Type B pancreatic cell (in vitro differentiated cells): Measurements from ENCODE around the gene SCAMP1. TPM values are rescaled to one million over a fixed set of nuclear protein-coding genes. Genes with fewer than 3 reads are reported as not detected.
"Not testable (repeated sequence)": the region's sequence is repeated elsewhere in the genome, so short reads cannot be mapped to it uniquely, and the experiment has no call there.

ENCODE experiments used
- DNase-seq: peaks from one replicate; pipeline ENCODE4 v3.0.0; 2021; ENCODE audit warnings: mixed read lengths; ENCODE audit not compliant: unreplicated experiment; ENCODE audit errors: extremely low spot score
- H3K27ac Mint-ChIP-seq: 2 replicates; pipeline ENCODE4 v1.8.0; 2021; ENCODE audit warnings: mild to moderate bottlenecking, mixed read lengths
- H3K27me3 Mint-ChIP-seq: 2 replicates; pipeline ENCODE4 v1.8.0; 2021; ENCODE audit warnings: mixed read lengths
- H3K36me3 Mint-ChIP-seq: 2 replicates; pipeline ENCODE4 v1.8.0; 2021; ENCODE audit warnings: mixed read lengths
- H3K4me1 Mint-ChIP-seq: one replicate; pipeline ENCODE4 v1.8.0; 2021; ENCODE audit warnings: mixed read lengths; ENCODE audit not compliant: unreplicated experiment
- H3K4me3 Mint-ChIP-seq: 2 replicates; pipeline ENCODE4 v1.8.0; 2021; ENCODE audit warnings: mild to moderate bottlenecking, mixed read lengths
- H3K9me3 Mint-ChIP-seq: 2 replicates; pipeline ENCODE4 v1.8.0; 2021; ENCODE audit warnings: mixed read lengths
- CTCF ChIP-seq: fragments of 200-600 bp; sonication (generic); conservative IDR thresholded peaks from 2 replicates; pipeline ENCODE4 v1.5.0; 2021; ENCODE audit warnings: antibody characterized with exemption, mild to moderate bottlenecking
- total RNA-seq: library from RNA; stranded (reverse); gene quantifications from 2 replicates; pipeline ENCODE4 v1.2.1, GENCODE V29; 2021; ENCODE audit warnings: low replicate concordance

Gene SCAMP1
- total RNA-seq, 1 donor from 2014 or later = 50.8 TPM

DNA sequence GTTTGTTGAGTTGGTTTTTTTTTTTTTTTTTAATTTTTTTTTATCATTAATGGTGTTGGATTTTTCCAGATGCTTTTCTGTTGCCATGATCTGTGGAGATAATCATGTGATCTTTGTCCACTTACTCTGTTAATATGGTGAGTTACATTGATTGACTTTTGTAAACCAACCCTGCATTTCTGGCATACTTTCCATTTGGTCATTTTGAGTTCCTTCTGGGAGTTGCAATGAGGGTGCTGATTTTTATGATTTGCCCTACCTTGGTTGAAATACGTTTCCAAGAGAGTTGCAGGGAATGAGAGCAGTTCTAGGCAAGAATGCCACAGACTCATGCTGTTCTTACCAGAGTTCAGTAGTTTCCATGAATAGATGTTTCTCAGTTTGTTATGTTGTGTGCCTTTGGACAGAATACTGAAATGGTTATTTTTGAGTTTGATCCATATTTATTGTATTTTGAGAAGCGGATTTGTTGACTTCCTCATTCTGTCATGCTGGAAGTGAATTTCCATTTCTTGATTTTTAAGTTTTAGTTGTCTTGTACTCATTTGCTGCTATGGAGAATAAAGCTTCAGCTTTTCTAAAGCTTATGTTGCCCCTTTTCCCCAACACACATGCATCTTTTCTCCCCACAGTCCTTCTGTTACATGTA, 69.0 kb downstream of the SCAMP1 start:
- no peak for TF ChIP-seq CTCF
- no peak overlapping the region for H3K4me3 Mint-ChIP-seq
- H3K27ac Mint-ChIP-seq = no peak overlapping the region
- peaks cover 18% of the 10 kb centered on the region for H3K9me3 Mint-ChIP-seq
- peaks cover 5% of the 10 kb centered on the region for H3K4me1 Mint-ChIP-seq
- H3K36me3 Mint-ChIP-seq = peaks cover 55% of the 10 kb centered on the region
- no peaks in the 10 kb centered on the region for H3K27me3 Mint-ChIP-seq
- no peak for DNase-seq

DNA sequence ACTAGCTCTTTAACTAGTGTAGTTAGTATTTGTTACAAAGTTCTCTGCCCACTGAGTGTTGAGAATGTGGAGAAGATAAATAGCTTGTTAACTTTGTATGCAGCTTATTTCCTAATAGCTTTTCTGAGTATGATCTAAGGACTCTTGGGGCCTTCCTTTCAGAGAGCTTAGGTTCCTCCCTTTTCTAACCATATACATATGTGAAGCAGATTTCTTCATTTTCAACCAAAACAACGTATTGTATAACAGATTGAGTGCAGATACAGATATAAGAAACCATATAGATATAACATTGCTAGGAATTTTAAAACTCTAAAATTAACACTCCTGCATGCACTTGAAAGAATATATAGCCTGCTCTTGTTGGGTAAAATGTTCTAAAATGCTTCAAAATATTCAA, 70.4 kb downstream of the SCAMP1 start:
- Mint-ChIP-seq H3K27ac (no peak overlapping the region), H3K36me3 (peaks cover 54% of the 10 kb centered on the region), H3K4me1 (peaks cover 5% of the 10 kb centered on the region), H3K9me3 (peaks cover 17% of the 10 kb centered on the region), H3K27me3 (no peaks in the 10 kb centered on the region), H3K4me3 (no peak overlapping the region)
- TF ChIP-seq CTCF = no peak
- DNase-seq = no peak

DNA sequence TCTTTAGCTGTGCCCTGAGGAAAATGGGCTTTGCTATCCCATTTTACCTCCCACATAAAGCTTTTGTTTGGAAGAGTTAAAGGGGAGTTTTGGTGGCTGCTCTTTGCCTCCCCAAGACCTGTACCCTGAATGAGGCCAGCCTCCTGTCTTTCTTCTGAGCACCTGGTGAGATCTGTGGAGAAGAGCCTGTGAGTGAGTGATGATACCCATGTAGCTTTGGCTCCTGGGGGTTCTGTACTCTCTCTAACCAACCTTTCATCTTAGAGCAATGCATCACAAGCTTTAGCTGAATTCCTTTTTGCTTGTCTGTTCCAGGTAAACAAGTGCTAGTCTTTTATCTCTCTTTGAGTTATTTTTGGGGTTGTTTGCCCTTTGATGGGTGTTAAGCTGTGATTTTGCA, 73.6 kb downstream of the SCAMP1 start:
- H3K27me3 Mint-ChIP-seq = no peaks in the 10 kb centered on the region
- H3K4me3 Mint-ChIP-seq = no peak overlapping the region

GRCh38 chr5:78447775-78448424, 87.5 kb downstream of the SCAMP1 start:
- no peaks in the 10 kb centered on the region for H3K4me1 Mint-ChIP-seq
- no peaks in the 10 kb centered on the region for H3K27me3 Mint-ChIP-seq
- H3K27ac Mint-ChIP-seq = no peak overlapping the region
- no peaks in the 10 kb centered on the region for H3K9me3 Mint-ChIP-seq
- no peak for DNase-seq
- peaks cover 25% of the 10 kb centered on the region for H3K36me3 Mint-ChIP-seq
- TF ChIP-seq CTCF = no peak
- no peak overlapping the region for H3K4me3 Mint-ChIP-seq

More for the DNA sequence above, 73.6 kb downstream of the SCAMP1 start:
- H3K4me1 Mint-ChIP-seq = peaks cover 5% of the 10 kb centered on the region
- TF ChIP-seq CTCF = no peak
- H3K36me3 Mint-ChIP-seq = peaks cover 65% of the 10 kb centered on the region
- no peak overlapping the region for H3K27ac Mint-ChIP-seq
- no peak for DNase-seq
- peaks cover 13% of the 10 kb centered on the region for H3K9me3 Mint-ChIP-seq

GRCh38 chr5:78449103-78449502, 88.7 kb downstream of the SCAMP1 start:
- Mint-ChIP-seq H3K27ac (no peak overlapping the region), H3K36me3 (peaks cover 19% of the 10 kb centered on the region), H3K9me3 (no peaks in the 10 kb centered on the region), H3K4me3 (no peak overlapping the region), H3K4me1 (no peaks in the 10 kb centered on the region), H3K27me3 (no peaks in the 10 kb centered on the region)
- no peak for DNase-seq
- TF ChIP-seq CTCF = no peak

DNA sequence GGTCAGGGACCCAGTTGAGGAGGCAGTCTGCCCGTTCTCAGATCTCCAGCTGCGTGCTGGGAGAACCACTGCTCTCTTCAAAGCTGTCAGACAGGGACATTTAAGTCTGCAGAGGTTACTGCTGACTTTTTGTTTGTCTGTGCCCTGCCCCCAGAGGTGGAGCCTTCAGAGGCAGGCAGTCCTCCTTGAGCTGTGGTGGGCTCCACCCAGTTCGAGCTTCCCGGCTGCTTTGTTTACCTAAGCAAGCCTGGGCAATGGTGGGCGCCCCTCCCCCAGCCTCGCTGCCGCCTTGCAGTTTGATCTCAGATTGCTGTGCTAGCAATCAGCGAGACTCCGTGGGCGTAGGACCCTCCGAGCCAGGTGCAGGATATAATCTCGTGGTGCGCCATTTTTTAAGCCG, 97.1 kb downstream of the SCAMP1 start:
- H3K4me1 Mint-ChIP-seq, H3K27me3 Mint-ChIP-seq, H3K4me3 Mint-ChIP-seq, DNase-seq, H3K27ac Mint-ChIP-seq, H3K9me3 Mint-ChIP-seq: not testable (repeated sequence)
- peaks cover 33% of the 10 kb centered on the region for H3K36me3 Mint-ChIP-seq
